Liver (tissue), 3 donors: ENCODE measurements around the gene FREM2.

Experiments used
- HNF4A ChIP-seq, 2 donors: conservative IDR thresholded peaks; 2 replicates each; pipeline ENCODE4 v1.6.1; 2016; ENCODE audit warnings: antibody characterized with exemption in 2 of 2, mild to moderate bottlenecking in 2 of 2
- TF ChIP-seq, protein P1 (sequence below): fragments of 150-350 bp; IDR thresholded peaks from 2 replicates; pipeline ENCODE4 v1.5.1; 2017; ENCODE audit warnings: improper control_type of control experiment, low read depth, low read length; ENCODE audit not compliant: missing input control
- donor health status: healthy.
- donor health status: healthy.

DNA sequence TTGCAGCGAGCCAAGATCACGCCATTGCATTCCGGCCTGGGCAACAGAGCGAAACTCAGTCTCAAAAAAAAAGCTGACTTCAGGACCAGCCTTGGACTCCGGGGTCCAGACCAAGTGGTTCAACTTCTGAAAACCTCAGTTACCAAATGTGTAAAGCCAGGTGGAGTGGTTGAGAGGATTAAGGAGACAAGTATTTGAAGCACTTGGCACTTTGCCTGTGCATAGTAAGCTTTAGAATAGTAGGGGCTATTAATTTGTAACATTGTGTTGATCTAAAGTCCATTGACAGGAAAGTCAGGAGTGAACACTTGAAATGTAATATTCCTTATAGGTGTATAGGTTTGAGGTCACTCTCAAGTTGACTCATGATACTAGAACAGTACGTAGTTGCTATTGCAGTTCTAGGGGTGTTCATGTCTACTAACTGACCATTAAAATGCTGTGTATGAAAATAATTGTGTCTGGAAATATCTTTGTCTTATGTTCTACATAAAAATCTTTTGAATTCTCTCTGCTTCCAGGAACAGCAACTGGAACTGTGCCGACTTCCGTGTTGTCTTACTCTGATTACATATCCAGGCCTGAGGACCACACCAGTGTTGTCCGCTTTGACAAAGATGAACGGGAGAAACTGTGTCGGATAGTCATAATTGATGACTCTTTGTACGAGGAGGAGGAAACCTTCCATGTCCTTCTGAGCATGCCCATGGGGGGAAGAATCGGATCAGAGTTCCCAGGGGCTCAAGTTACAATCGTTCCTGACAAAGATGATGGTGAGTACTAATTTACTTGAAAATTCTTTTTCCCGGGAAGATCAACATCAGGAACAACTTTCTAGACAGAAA is 97.4 kb downstream of the FREM2 start:
- TF ChIP-seq HNF4A (conservative IDR thresholded peaks at IDR 0.05) = no peak
- TF ChIP-seq, protein P1, sequence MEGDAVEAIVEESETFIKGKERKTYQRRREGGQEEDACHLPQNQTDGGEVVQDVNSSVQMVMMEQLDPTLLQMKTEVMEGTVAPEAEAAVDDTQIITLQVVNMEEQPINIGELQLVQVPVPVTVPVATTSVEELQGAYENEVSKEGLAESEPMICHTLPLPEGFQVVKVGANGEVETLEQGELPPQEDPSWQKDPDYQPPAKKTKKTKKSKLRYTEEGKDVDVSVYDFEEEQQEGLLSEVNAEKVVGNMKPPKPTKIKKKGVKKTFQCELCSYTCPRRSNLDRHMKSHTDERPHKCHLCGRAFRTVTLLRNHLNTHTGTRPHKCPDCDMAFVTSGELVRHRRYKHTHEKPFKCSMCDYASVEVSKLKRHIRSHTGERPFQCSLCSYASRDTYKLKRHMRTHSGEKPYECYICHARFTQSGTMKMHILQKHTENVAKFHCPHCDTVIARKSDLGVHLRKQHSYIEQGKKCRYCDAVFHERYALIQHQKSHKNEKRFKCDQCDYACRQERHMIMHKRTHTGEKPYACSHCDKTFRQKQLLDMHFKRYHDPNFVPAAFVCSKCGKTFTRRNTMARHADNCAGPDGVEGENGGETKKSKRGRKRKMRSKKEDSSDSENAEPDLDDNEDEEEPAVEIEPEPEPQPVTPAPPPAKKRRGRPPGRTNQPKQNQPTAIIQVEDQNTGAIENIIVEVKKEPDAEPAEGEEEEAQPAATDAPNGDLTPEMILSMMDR = no peak
